ENCODE results near the gene FRS2.

DNA sequence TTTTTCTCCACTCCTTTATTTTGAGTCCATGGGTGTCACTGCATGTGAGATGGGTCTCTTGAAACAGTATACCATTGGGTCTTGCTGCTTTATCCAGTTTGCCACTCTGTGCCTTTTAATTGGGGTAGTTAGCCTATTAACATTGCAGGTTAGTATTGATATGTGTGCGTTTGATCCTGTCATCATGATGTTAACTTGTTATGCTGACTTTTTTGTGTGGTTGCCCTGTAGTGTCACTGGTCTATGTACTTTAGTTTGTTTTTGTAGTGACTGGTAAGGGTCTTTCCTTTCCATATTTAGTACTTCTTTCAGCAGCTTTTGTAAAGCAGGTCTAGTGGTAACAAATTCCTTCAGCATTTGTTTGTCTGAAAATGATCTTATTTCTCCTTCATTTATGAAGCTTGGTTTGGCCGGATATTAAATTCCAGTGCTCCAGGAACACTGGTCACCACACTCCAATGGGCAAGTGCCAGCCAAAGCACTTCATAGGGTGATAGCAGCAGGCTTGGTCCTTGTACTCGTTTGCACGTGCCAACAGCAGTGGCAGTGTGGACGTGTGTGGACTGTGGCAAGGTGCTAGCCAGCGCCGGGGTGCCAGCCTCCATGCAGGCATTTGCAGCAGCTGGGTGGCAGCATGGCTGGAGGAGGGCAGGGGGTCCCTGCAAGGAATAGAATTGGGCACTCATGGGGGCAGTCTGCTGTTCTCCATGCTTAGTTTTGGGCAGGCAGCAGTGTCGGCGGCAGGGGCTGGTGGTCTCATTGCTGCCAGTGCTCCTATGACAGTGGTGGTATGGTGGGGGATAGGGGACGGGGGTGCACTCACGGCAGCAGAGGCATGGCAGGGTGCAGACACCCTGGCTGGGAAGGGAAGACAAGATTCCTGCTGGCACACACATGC, 53.5 kb downstream of the FRS2 start:
- TF ChIP-seq TAF1 (IDR thresholded peaks at IDR 0.05; ENCODE audit: low read depth, low read length) (no peak), POU2F2 (IDR thresholded peaks at IDR 0.05; ENCODE audit: low read depth, low read length) (no peak), PAX5 (IDR thresholded peaks at IDR 0.05; ENCODE audit: insufficient read depth, low read length, severe bottlenecking) (no peak), POLR2AphosphoS5 (IDR thresholded peaks at IDR 0.05; ENCODE audit: low read depth, low read length) (no peak)

Data from GM12891 (cell line).